MM.1S (cell line): ENCODE data around the gene TMEFF2.

ENCODE experiments used
- EZH2 ChIP-seq: fragments of 300-600 bp; sonication (generic); optimal IDR thresholded peaks from 2 replicates; pipeline ENCODE3; 2017; ENCODE audit warnings: low read depth, mild to moderate bottlenecking, antibody characterized with exemption, low read length, mixed read lengths
- TF ChIP-seq, protein P1 (sequence below): fragments of 300-600 bp; sonication (generic); IDR thresholded peaks from 2 replicates; pipeline ENCODE4 v1.5.1; 2016; ENCODE audit warnings: antibody characterized with exemption, low read length, mixed read lengths

DNA sequence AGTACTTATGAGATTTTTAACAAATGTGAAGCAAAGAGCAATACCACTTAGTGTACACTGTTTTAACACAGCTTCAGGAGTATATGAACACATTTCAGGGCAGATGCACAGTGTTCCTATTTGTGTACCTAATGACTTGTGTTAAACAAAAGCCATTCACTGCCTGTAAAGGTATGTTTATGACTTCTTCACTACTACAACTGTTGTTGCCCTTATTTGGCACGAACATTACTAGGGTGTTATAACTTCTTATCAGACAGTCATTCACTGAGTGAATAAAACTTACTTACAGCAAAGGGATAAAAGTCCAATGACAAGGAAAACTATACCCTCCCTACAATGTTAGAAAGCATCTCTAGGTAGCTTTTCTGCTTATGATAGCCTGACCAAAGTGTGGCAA lies 262.4 kb downstream of the TMEFF2 start:
- TF ChIP-seq, protein P1, sequence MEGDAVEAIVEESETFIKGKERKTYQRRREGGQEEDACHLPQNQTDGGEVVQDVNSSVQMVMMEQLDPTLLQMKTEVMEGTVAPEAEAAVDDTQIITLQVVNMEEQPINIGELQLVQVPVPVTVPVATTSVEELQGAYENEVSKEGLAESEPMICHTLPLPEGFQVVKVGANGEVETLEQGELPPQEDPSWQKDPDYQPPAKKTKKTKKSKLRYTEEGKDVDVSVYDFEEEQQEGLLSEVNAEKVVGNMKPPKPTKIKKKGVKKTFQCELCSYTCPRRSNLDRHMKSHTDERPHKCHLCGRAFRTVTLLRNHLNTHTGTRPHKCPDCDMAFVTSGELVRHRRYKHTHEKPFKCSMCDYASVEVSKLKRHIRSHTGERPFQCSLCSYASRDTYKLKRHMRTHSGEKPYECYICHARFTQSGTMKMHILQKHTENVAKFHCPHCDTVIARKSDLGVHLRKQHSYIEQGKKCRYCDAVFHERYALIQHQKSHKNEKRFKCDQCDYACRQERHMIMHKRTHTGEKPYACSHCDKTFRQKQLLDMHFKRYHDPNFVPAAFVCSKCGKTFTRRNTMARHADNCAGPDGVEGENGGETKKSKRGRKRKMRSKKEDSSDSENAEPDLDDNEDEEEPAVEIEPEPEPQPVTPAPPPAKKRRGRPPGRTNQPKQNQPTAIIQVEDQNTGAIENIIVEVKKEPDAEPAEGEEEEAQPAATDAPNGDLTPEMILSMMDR, result no peak
- TF ChIP-seq EZH2, result no peak
